ENCODE data around the gene HMGN4. TPM values are rescaled to one million over a fixed set of nuclear protein-coding genes. Genes with fewer than 3 reads are reported as not detected.
"Not testable (repeated sequence)": the region's sequence is repeated elsewhere in the genome, so short reads cannot be mapped to it uniquely, and the experiment has no call there.

The HMGN4 gene
- polyA plus RNA-seq, 1 of the 3 experiments (the other 2 are of a cell fraction): 76.3 TPM

DNA sequence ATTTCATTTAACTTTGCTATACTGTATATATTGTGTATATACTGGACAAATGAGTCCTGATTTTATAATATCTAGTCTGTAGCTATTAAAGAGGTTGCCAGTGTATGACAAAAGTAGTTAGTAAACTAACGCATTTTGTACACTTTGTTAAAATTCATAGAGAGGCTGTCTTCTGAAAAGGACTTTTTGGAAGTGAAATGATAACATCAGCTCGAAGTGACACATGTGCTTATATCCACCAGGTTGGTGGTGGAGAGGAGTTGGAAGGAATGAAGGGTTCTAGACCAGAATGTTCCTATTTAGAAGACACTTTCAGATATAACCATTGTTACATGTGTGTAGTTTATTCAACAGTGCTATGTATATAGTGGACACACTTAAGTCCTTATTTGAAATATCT is 13.9 kb upstream of the HMGN4 start:
- peaks cover 12% of the 10 kb centered on the region for H3F3A ChIP-seq (replicated peaks; ENCODE audit: insufficient read depth)
- H3K27ac ChIP-seq (ENCODE audit: low read depth in 2 of 2, low read length in 1 of 2); H4K20me1 ChIP-seq (ENCODE audit: insufficient read depth); H3K9me2 ChIP-seq; H3K36me3 ChIP-seq (replicated peaks in 1 of 2; ENCODE audit: control insufficient read depth in 1 of 2, insufficient read depth in 2 of 2, low read length in 1 of 2); H3K9ac ChIP-seq; POLR2A ChIA-PET; H3K9me3 ChIP-seq; H3K4me2 ChIP-seq; H3K27me3 ChIP-seq (ENCODE audit: insufficient read depth); DNase-seq; H2AFZ ChIP-seq (ENCODE audit: low read depth); H3K4me1 ChIP-seq (ENCODE audit: control insufficient read depth in 1 of 2, insufficient read depth in 2 of 2, low read depth in 1 of 2, low read length in 1 of 2); H3K79me2 ChIP-seq (ENCODE audit: insufficient read depth); H3K4me3 ChIP-seq (ENCODE audit: low read depth in 2 of 2, low read length in 1 of 2): not testable (repeated sequence)
- CTCF ChIA-PET: interaction anchor here (1.1 kb wide), 1 partner anchor 182 kb away, joined by 4 read pairs; no protein-coding TSS in a partner anchor
- 81% methylated on average over 2 of the region's 2 CpGs for WGBS (ENCODE audit: low lambda C conversion rate)

DNA sequence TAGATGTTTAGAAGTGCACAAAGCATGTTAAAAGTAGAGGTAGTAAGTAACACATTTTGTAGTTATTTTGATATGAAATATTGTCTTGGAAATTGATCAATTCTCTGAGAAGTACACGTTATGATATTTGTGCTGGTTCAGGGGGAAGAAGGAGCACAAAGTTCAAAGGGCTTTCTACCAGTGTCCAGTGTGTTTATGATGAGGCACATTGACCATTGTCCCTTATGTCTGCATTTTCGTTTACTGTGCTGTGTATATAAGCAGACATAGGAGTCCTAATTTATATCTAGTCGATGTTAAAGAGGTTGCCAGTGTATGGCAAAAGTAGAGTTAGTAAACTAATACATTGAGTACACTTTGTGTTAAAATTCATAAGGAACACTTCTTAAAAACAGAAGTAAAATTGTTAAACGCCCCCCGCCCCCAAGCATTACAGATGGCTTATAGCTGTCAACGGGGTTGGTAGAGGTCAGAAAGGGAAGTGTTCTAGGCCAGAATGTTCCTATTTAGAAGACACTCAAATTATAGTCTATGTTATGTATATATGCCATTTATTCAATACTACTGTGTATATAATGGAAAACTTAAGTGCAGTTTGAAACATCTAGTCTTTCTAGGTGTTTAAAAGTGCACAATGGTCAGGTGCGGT is 13.3 kb upstream of the HMGN4 start:
- H3K9me3 ChIP-seq: no peaks in the 10 kb centered on the region
- ChIA-PET POLR2A (no interaction called here), CTCF (interaction anchor here (1.1 kb wide), 1 partner anchor 183 kb away, joined by 4 read pairs; no protein-coding TSS in a partner anchor)
- no peaks in the 10 kb centered on the region for H3K27me3 ChIP-seq (ENCODE audit: insufficient read depth)
- no peaks in the 10 kb centered on the region for H3K36me3 ChIP-seq (replicated peaks in 1 of 2; ENCODE audit: control insufficient read depth in 1 of 2, insufficient read depth in 2 of 2, low read length in 1 of 2)
- H4K20me1 ChIP-seq (ENCODE audit: insufficient read depth): no peaks in the 10 kb centered on the region
- peaks cover 3 to 5% of the 10 kb centered on the region in 2 experiments; a peak in 2 of 4 replicates for H3K4me1 ChIP-seq (ENCODE audit: control insufficient read depth in 1 of 2, insufficient read depth in 2 of 2, low read depth in 1 of 2, low read length in 1 of 2)
- no peak overlapping the region for H3K9ac ChIP-seq
- no peaks in the 10 kb centered on the region for H3K9me2 ChIP-seq
- no peak for TF ChIP-seq FOSL2 (IDR thresholded peaks at IDR 0.05; ENCODE audit: borderline replicate concordance, low read depth)
- TF ChIP-seq, protein P1, sequence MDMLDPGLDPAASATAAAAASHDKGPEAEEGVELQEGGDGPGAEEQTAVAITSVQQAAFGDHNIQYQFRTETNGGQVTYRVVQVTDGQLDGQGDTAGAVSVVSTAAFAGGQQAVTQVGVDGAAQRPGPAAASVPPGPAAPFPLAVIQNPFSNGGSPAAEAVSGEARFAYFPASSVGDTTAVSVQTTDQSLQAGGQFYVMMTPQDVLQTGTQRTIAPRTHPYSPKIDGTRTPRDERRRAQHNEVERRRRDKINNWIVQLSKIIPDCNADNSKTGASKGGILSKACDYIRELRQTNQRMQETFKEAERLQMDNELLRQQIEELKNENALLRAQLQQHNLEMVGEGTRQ (IDR thresholded peaks at IDR 0.05; ENCODE audit: borderline replicate concordance, low read depth, low read length): no peak
- no peak for TF ChIP-seq NFIC (IDR thresholded peaks at IDR 0.05; ENCODE audit: borderline replicate concordance)
- TF ChIP-seq ELF1 (IDR thresholded peaks at IDR 0.05): no peak
- no peak for TF ChIP-seq RCOR1 (IDR thresholded peaks at IDR 0.05; ENCODE audit: low read length)
- TF ChIP-seq JUND (IDR thresholded peaks at IDR 0.05): no peak
- TF ChIP-seq YY1 (IDR thresholded peaks at IDR 0.05; ENCODE audit: low read depth): no peak
- TF ChIP-seq MEF2A (IDR thresholded peaks at IDR 0.05; ENCODE audit: borderline replicate concordance, low read depth): no peak
- no peak for TF ChIP-seq EZH2phosphoT487 (IDR thresholded peaks at IDR 0.05; ENCODE audit: borderline replicate concordance, low read depth)
- TF ChIP-seq FOXM1 (IDR thresholded peaks at IDR 0.05; ENCODE audit: low read depth): no peak
- no peak for TF ChIP-seq NRF1 (IDR thresholded peaks at IDR 0.05; ENCODE audit: low read depth, low read length)
- TF ChIP-seq GATA2 (CRISPR knock-in tag; IDR thresholded peaks at IDR 0.05): no peak
- no peak for TF ChIP-seq MXI1 (IDR thresholded peaks at IDR 0.05; ENCODE audit: low read depth, low read length)
- TF ChIP-seq REST (IDR thresholded peaks at IDR 0.05; ENCODE audit: low read depth, low read length): no peak
- no peak for TF ChIP-seq EP300 (IDR thresholded peaks at IDR 0.05; ENCODE audit: borderline replicate concordance in 1 of 2, low read depth in 1 of 2, low read length in 1 of 2)
- no peak for TF ChIP-seq POLR2AphosphoS5 (IDR thresholded peaks at IDR 0.05; ENCODE audit: low read depth, low read length)
- H3K4me3 ChIP-seq (ENCODE audit: low read depth in 2 of 2, low read length in 1 of 2): no peak overlapping the region
- H3F3A ChIP-seq (replicated peaks; ENCODE audit: insufficient read depth): peaks cover 12% of the 10 kb centered on the region
- H3K79me2 ChIP-seq (ENCODE audit: insufficient read depth): no peaks in the 10 kb centered on the region
- DNase-seq: no peak
- no peak overlapping the region for H3K27ac ChIP-seq (ENCODE audit: low read depth in 2 of 2, low read length in 1 of 2)
- no peak overlapping the region for H3K4me2 ChIP-seq
- 79% methylated on average over 7 of the region's 7 CpGs for WGBS (ENCODE audit: low lambda C conversion rate)
- H2AFZ ChIP-seq (ENCODE audit: low read depth): no peak overlapping the region

Data from SK-N-SH (cell line).